DOHH2 (cell line): ENCODE data around the gene STRN.

ENCODE experiments used
- CTCF ChIP-seq: fragments of 200-600 bp; sonication (generic); IDR thresholded peaks from one replicate; pipeline ENCODE4 v1.5.1; 2014; ENCODE audit warnings: antibody characterized with exemption, mild to moderate bottlenecking, low read depth, low read length; ENCODE audit not compliant: poor library complexity, severe bottlenecking
- EZH2phosphoT487 ChIP-seq: fragments of 200-600 bp; sonication (generic); IDR thresholded peaks from 2 replicates; pipeline ENCODE4 v1.6.1; 2017; ENCODE audit warnings: borderline replicate concordance, mild to moderate bottlenecking, antibody characterized with exemption, low read length, moderate library complexity, mixed read lengths

DNA sequence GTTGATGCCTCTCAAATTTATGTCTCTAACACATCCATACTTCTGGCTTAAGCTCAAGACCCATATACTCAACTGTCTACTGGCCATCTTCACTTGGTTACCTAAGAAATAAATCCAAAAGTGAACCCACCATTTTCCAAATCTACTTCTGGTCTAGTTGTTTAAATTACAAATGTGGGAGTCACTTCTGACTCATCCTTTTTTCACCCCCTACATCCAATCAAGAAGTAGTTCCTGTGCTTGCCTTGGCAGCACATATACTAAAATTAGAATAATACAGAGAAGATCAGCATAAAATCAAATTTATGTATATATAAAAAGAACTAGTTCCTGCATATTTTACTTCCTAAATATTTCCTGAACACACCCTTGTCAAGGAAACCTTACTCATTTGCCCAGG is 53.6 kb downstream of the STRN start:
- no peak for TF ChIP-seq CTCF
- TF ChIP-seq EZH2phosphoT487, result no peak
